ENCODE data around the gene UBIAD1. TPM values are rescaled to one million over a fixed set of nuclear protein-coding genes. Genes with fewer than 3 reads are reported as not detected.
A peak's percentile ranks its signal among the peaks of the same experiment; 100 is the strongest.

Gene UBIAD1
- total and polyA plus RNA-seq, 2 donors (not counting 1 experiment from before 2014, with no cell fraction given): 17.8 to 28.1 TPM

GRCh38 chr1:11281518-11282331 lies 8.7 kb downstream of the UBIAD1 start:
- peak overlapping the region; percentile 68 for H3K4me3 Mint-ChIP-seq
- H3K27me3 Mint-ChIP-seq: no peaks in the 10 kb centered on the region
- Histone ChIP-seq H3K4me2 (replicated peaks; ENCODE audit: low read depth, low read length, poor library complexity, severe bottlenecking) (peak overlapping the region; percentile 69), H3K9ac (ENCODE audit: low read length) (peak overlapping the region; percentile 33), H3K79me2 (ENCODE audit: control insufficient read depth, insufficient read depth, low read length) (peaks cover 89% of the 10 kb centered on the region), H3K27ac (ENCODE audit: low read length in 2 of 2) (peak overlapping the region; percentile 47 to 68), H3K27me3 (replicated peaks in 1 of 4; ENCODE audit: control extremely low read depth in 1 of 4, control insufficient read depth in 3 of 4, insufficient read depth in 4 of 4, low read length in 3 of 4) (no peaks in the 10 kb centered on the region), H3K9me3 (ENCODE audit: control extremely low read depth in 1 of 3, control insufficient read depth in 2 of 3, insufficient read depth in 1 of 3, low read length in 2 of 3) (no peaks in the 10 kb centered on the region), H4K20me1 (ENCODE audit: control insufficient read depth, insufficient read depth, low read length, poor library complexity, severe bottlenecking) (peaks cover 6% of the 10 kb centered on the region), H3K36me3 (replicated peaks in 1 of 2; ENCODE audit: control extremely low read depth in 1 of 2, control insufficient read depth in 1 of 2, extremely low read depth in 1 of 2, insufficient read depth in 2 of 2, low read length in 1 of 2) (peaks cover 2 to 49% of the 10 kb centered on the region in 2 experiments), H3K4me1 (ENCODE audit: control insufficient read depth in 2 of 2, insufficient read depth in 2 of 2, low read length in 2 of 2) (peaks cover 53% of the 10 kb centered on the region in 2 donors), H3K4me3 (ENCODE audit: control extremely low read depth in 1 of 5, extremely low read depth in 1 of 5, insufficient read depth in 1 of 5, low read depth in 2 of 5, low read length in 4 of 5) (peak overlapping the region in 1 of 5 experiments; percentile 48), H2AFZ (ENCODE audit: insufficient read depth, low read depth, low read length, poor library complexity, severe bottlenecking) (peak overlapping the region; percentile 60)
- POLR2A ChIA-PET: interaction anchor here (1.2 kb wide), 1 partner anchor 19 kb away, joined by 8 read pairs; the partner anchor contains the start of gene MTOR
- H3K9me3 Mint-ChIP-seq (ENCODE audit: insufficient read depth): no peaks in the 10 kb centered on the region
- intact Hi-C loops (cut with micrococcal nuclease): no loop called here
- TF ChIP-seq EZH2 (IDR thresholded peaks at IDR 0.05; ENCODE audit: borderline replicate concordance, insufficient read depth, low read depth, low read length, poor library complexity, severe bottlenecking): no peak
- no peak for TF ChIP-seq CTCF (IDR thresholded peaks at IDR 0.05)
- DNase-seq (no peak), ATAC-seq (ENCODE audit: low read depth) (no peak)
- WGBS (ENCODE audit: insufficient coverage): 87% methylated on average over 3 of the region's 8 CpGs
- H3K4me1 Mint-ChIP-seq: peaks cover 55% of the 10 kb centered on the region
- CTCF ChIA-PET: interaction anchor here (1.0 to 2.0 kb wide), 6 partner anchors 19 to 400 kb away, joined by 3 to 9 read pairs (median 4); partner anchors contain the start of gene MTOR
- H3K27ac Mint-ChIP-seq: peak overlapping the region; percentile 94

GRCh38 chr1:11283151-11283550 lies 10.2 kb downstream of the UBIAD1 start:
- Mint-ChIP-seq H3K9me3 (ENCODE audit: insufficient read depth) (no peaks in the 10 kb centered on the region), H3K4me1 (peaks cover 51% of the 10 kb centered on the region), H3K27me3 (no peaks in the 10 kb centered on the region), H3K27ac (peak overlapping the region; percentile 88), H3K4me3 (no peak overlapping the region)
- H3K4me2 ChIP-seq (replicated peaks; ENCODE audit: low read depth, low read length, poor library complexity, severe bottlenecking): peak overlapping the region; percentile 24
- no peak overlapping the region for H2AFZ ChIP-seq (ENCODE audit: insufficient read depth, low read depth, low read length, poor library complexity, severe bottlenecking)
- no peak overlapping the region for H3K9ac ChIP-seq (ENCODE audit: low read length)
- H4K20me1 ChIP-seq (ENCODE audit: control insufficient read depth, insufficient read depth, low read length, poor library complexity, severe bottlenecking): peaks cover 18% of the 10 kb centered on the region
- intact Hi-C loops (cut with micrococcal nuclease): no loop called here
- H3K27me3 ChIP-seq (replicated peaks in 1 of 4; ENCODE audit: control extremely low read depth in 1 of 4, control insufficient read depth in 3 of 4, insufficient read depth in 4 of 4, low read length in 3 of 4): no peaks in the 10 kb centered on the region
- peaks cover 2 to 52% of the 10 kb centered on the region in 2 experiments for H3K36me3 ChIP-seq (replicated peaks in 1 of 2; ENCODE audit: control extremely low read depth in 1 of 2, control insufficient read depth in 1 of 2, extremely low read depth in 1 of 2, insufficient read depth in 2 of 2, low read length in 1 of 2)
- DNase-seq: no peak
- ChIA-PET CTCF (interaction anchor here (1.2 kb wide), 1 partner anchor 363 kb away, joined by 3 read pairs; no protein-coding TSS in a partner anchor), POLR2A (interaction anchor here (1.3 kb wide), 1 partner anchor 10 kb away, joined by 3 read pairs; no protein-coding TSS in a partner anchor)
- TF ChIP-seq CTCF (IDR thresholded peaks at IDR 0.05) (no peak), EZH2 (IDR thresholded peaks at IDR 0.05; ENCODE audit: borderline replicate concordance, insufficient read depth, low read depth, low read length, poor library complexity, severe bottlenecking) (no peak)
- peaks cover 53% of the 10 kb centered on the region in 2 donors for H3K4me1 ChIP-seq (ENCODE audit: control insufficient read depth in 2 of 2, insufficient read depth in 2 of 2, low read length in 2 of 2)
- peaks cover 90% of the 10 kb centered on the region for H3K79me2 ChIP-seq (ENCODE audit: control insufficient read depth, insufficient read depth, low read length)
- H3K4me3 ChIP-seq (ENCODE audit: control extremely low read depth in 1 of 5, extremely low read depth in 1 of 5, insufficient read depth in 1 of 5, low read depth in 2 of 5, low read length in 4 of 5): no peak overlapping the region
- WGBS (ENCODE audit: insufficient coverage): 94% methylated on average over 4 of the region's 6 CpGs
- no peaks in the 10 kb centered on the region for H3K9me3 ChIP-seq (ENCODE audit: control extremely low read depth in 1 of 3, control insufficient read depth in 2 of 3, insufficient read depth in 1 of 3, low read length in 2 of 3)
- no peak for ATAC-seq (ENCODE audit: low read depth)
- peak overlapping the region; percentile 14 to 68 for H3K27ac ChIP-seq (ENCODE audit: low read length in 2 of 2)
